GM12875 (cell line): ENCODE measurements around the gene PTPRG.

Experiments
- H3K4me3 ChIP-seq: one replicate; pipeline ENCODE4 v1.5.1; 2011; ENCODE audit warnings: low read depth, low read length, control low read depth
- CTCF ChIP-seq: IDR thresholded peaks from 2 replicates; pipeline ENCODE4 v1.5.1; 2011; ENCODE audit warnings: low read depth, mild to moderate bottlenecking, control low read depth, inconsistent platforms, low read length, moderate library complexity, borderline replicate concordance; ENCODE audit not compliant: insufficient read depth

The PTPRG gene

DNA sequence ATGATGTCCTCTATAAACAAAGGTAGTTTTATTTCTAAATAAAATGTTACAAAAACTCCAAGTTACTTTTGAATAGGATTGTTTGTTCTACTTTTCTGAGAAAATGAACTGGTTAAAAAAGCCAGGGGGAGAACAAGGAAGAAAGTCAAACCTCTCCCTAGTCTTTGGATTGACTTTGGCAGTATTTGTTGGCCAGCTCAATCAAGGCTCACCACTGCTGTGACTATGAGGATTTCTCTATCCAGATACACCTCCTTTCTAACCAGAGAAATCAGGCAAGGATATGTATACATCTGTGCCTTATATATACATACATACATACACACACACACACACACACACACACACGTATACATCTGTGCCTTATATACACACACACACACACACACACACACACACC, 704.2 kb downstream of the PTPRG start:
- no peak overlapping the region for H3K4me3 ChIP-seq
- no peak for TF ChIP-seq CTCF

DNA sequence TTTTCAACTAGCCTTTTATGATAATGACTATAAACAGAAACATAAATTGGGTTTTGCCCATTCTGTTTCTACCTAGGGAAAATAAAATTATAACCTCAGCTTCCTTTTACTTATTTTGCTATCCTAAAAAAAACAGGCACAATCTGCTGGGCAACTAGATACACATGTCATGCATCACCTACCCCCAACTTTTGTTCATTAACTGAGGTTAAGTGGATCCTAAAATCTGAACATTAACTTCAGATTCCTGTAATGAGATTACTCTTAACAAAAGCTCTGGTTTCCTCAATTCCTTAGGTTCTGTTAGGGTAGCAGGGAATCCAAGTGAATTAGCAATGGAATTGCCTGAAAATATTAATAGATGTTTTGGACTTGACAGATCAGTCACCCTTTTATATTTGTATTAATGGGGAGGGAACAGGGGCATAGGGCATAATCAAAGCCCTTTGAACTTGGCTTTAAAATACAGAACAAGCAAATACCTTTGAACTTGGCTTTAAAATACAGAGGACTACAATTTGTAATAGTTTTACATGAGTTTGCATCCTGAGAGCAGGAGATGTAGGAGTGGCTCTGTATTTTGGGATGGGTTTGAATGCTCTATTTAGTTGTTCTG, 705.4 kb downstream of the PTPRG start:
- TF ChIP-seq CTCF = no peak
- no peak overlapping the region for H3K4me3 ChIP-seq

- no peak overlapping the region for H3K4me3 ChIP-seq
- TF ChIP-seq CTCF = no peak
These were observed 715.3 kb downstream of the PTPRG start for GRCh38 chr3:62276658-62277180.

- TF ChIP-seq CTCF = no peak
- no peak overlapping the region for H3K4me3 ChIP-seq
These were observed 716.1 kb downstream of the PTPRG start for GRCh38 chr3:62277450-62277849.

DNA sequence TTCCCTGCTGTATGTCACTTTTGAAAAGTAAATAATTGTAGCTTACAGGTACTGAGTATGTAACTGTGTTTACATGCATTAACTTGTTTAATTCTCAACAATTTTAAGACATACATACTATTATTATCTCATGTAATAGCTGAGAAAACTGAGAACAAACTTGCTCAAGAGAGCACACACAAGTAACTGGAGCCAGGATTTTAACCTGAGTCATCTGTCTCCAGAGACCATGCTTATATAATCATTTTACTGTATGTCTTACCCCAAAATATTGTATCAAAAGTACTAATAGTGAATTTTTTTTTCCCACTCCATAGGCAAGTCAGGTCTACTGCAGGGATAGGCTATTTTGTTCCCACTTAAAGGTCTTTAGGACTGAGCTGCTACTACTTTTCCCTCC, 716.6 kb downstream of the PTPRG start:
- no peak overlapping the region for H3K4me3 ChIP-seq
- no peak for TF ChIP-seq CTCF

- no peak overlapping the region for H3K4me3 ChIP-seq
- TF ChIP-seq CTCF = no peak
These were observed 720.4 kb downstream of the PTPRG start for GRCh38 chr3:62281726-62282125.

GRCh38 chr3:62284442-62284841, 723.1 kb downstream of the PTPRG start:
- TF ChIP-seq CTCF = no peak
- no peak overlapping the region for H3K4me3 ChIP-seq
